AG04450 (cell line): ENCODE measurements around the gene USP7. TPM values are rescaled to one million over a fixed set of nuclear protein-coding genes. Genes with fewer than 3 reads are reported as not detected.

Experiments used
- CTCF ChIA-PET: fragments of 300-600, 350-600 bp; formaldehyde crosslinking; extraction: SDS; loops from one replicate; lab custom pipeline; 2022; ENCODE audit warnings: antibody characterized with exemption, inconsistent platforms; lab: Charles Lee
- POLR2A ChIA-PET: fragments of 350-600 bp; formaldehyde crosslinking; extraction: SDS; loops from one replicate; lab custom pipeline; 2021; ENCODE audit warnings: antibody characterized with exemption, inconsistent platforms; lab: Yijun Ruan, JAX
- DNase-seq: peaks from one replicate; pipeline ENCODE4 v3.0.0-alpha.2; 2011; ENCODE audit warnings: low read depth, low spot score
- H3K27ac ChIP-seq: one replicate; pipeline ENCODE4 v1.5.1; 2012; ENCODE audit warnings: low read depth, low read length, control low read depth
- H3K27me3 ChIP-seq: one replicate; pipeline ENCODE4 v1.6.0; 2012; ENCODE audit warnings: low read length; ENCODE audit not compliant: control insufficient read depth, insufficient read depth
- H3K4me3 ChIP-seq: 2 replicates; pipeline ENCODE4 v1.5.1; 2011; ENCODE audit warnings: mild to moderate bottlenecking, low read depth, low read length, control low read depth
- H3K9me3 ChIP-seq: 2 replicates; pipeline ENCODE4 v1.5.1; 2012; ENCODE audit warnings: low read length; ENCODE audit not compliant: control insufficient read depth, insufficient read depth
- CTCF ChIP-seq: IDR thresholded peaks from 2 replicates; pipeline ENCODE4 v1.5.1; 2011; ENCODE audit warnings: low read depth, low read length, control low read depth, inconsistent platforms
- polyA plus RNA-seq: library from polyadenylated mRNA; depleted of rRNA; stranded (reverse); fragments of >200 nt; gene quantifications from 2 replicates; pipeline ENCODE4 v1.2.3, GENCODE V29; 2011

USP7 gene
- polyA plus RNA-seq, 1 experiment, result 26.9 TPM

GRCh38 chr16:8996891-8997290 is 33.2 kb upstream of the USP7 start:
- H3K9me3 ChIP-seq, result no peaks in the 10 kb centered on the region; the same call in 1 of the 2 replicates
- CTCF ChIA-PET, result interaction anchor here (0.5 to 4.7 kb wide), 2 partner anchors 12 to 193 kb away, joined by 7 to 43 read pairs; no protein-coding TSS in a partner anchor
- no peak overlapping the region for H3K4me3 ChIP-seq
- TF ChIP-seq CTCF, result no peak
- POLR2A ChIA-PET, result no interaction called here
- no peaks in the 10 kb centered on the region for H3K27me3 ChIP-seq
- no peak overlapping the region for H3K27ac ChIP-seq
- DNase-seq, result no peak

GRCh38 chr16:8990445-8990844 is 26.7 kb upstream of the USP7 start:
- Histone ChIP-seq H3K9me3 (no peaks in the 10 kb centered on the region; the same call in 1 of the 2 replicates), H3K27me3 (no peaks in the 10 kb centered on the region), H3K27ac (no peak overlapping the region), H3K4me3 (no peak overlapping the region)
- no peak for TF ChIP-seq CTCF
- ChIA-PET CTCF (interaction anchor here (3.1 kb wide), 1 partner anchor 18 kb away, joined by 17 read pairs; no protein-coding TSS in a partner anchor), POLR2A (interaction anchor here (0.6 kb wide), 1 partner anchor 101 kb away, joined by 5 read pairs; the partner anchor contains the start of gene HAPSTR1)
- DNase-seq, result no peak

- H3K9me3 ChIP-seq, result no peaks in the 10 kb centered on the region
- H3K27ac ChIP-seq, result no peak overlapping the region
- H3K27me3 ChIP-seq, result no peaks in the 10 kb centered on the region
- H3K4me3 ChIP-seq, result no peak overlapping the region
- DNase-seq, result no peak
- ChIA-PET POLR2A (no interaction called here), CTCF (interaction anchor here (0.6 to 3.1 kb wide), 3 partner anchors 11 to 49 kb away, joined by 3 to 17 read pairs (median 7); no protein-coding TSS in a partner anchor)
- no peak for TF ChIP-seq CTCF
Measured at GRCh38 chr16:8989099-8989878, 25.6 kb upstream of the USP7 start.

GRCh38 chr16:8986818-8987191 is 23.1 kb upstream of the USP7 start:
- H3K4me3 ChIP-seq, result no peak overlapping the region
- POLR2A ChIA-PET, result no interaction called here
- H3K9me3 ChIP-seq, result no peaks in the 10 kb centered on the region
- no peak for TF ChIP-seq CTCF
- H3K27me3 ChIP-seq, result no peaks in the 10 kb centered on the region
- no peak overlapping the region for H3K27ac ChIP-seq
- CTCF ChIA-PET, result interaction anchor here (2.6 kb wide), 1 partner anchor 22 kb away, joined by 9 read pairs; no protein-coding TSS in a partner anchor
- no peak for DNase-seq

- Histone ChIP-seq H3K27ac (no peak overlapping the region), H3K4me3 (no peak overlapping the region), H3K9me3 (no peaks in the 10 kb centered on the region), H3K27me3 (no peaks in the 10 kb centered on the region)
- POLR2A ChIA-PET, result no interaction called here
- no peak for TF ChIP-seq CTCF
- DNase-seq, result no peak
- CTCF ChIA-PET, result interaction anchor here (2.6 kb wide), 1 partner anchor 23 kb away, joined by 9 read pairs; no protein-coding TSS in a partner anchor
Measured at GRCh38 chr16:8986111-8986510, 22.4 kb upstream of the USP7 start.
